ENCODE measurements around the gene SARNP.

The SARNP gene

DNA sequence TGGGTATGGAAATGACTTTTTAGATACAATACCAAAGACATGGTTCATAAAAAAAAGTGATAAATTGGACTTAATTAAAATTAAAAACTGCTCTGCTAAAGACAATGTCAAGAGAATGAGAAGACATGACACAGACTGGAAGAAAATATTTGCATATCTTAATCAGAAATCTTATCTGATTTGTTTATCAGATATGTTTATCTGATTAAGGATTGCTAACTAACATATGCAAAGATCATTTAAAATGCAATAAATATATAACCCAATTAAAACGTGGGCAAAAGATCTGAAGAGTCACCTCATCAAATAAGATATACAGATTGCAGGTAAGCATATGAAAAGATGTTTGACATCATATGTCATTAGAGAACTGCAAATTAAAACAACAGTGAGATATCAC is 35.2 kb upstream of the SARNP start:
- no peak for TF ChIP-seq CTCF (IDR thresholded peaks at IDR 0.05; ENCODE audit: borderline replicate concordance, control extremely low read depth, extremely low read depth, insufficient read depth, missing control alignments)
- no peak for DNase-seq (ENCODE audit: low spot score)
- in situ Hi-C loops (cut with MboI; ENCODE audit: low sequenced_read_pairs, unreplicated experiment): no loop called here

GRCh38 chr12:55850893-55851292 is 33.4 kb upstream of the SARNP start:
- no peak for DNase-seq (ENCODE audit: low spot score)
- no peak for TF ChIP-seq CTCF (IDR thresholded peaks at IDR 0.05; ENCODE audit: borderline replicate concordance, control extremely low read depth, extremely low read depth, insufficient read depth, missing control alignments)
- in situ Hi-C loops (cut with MboI; ENCODE audit: low sequenced_read_pairs, unreplicated experiment): no loop called here

- TF ChIP-seq CTCF (IDR thresholded peaks at IDR 0.05; ENCODE audit: borderline replicate concordance, control extremely low read depth, extremely low read depth, insufficient read depth, missing control alignments): no peak
- in situ Hi-C loops (cut with MboI; ENCODE audit: low sequenced_read_pairs, unreplicated experiment): no loop called here
Measured at GRCh38 chr12:55850401-55850800, 32.9 kb upstream of the SARNP start.

GRCh38 chr12:55849616-55850343 is 32.3 kb upstream of the SARNP start:
- DNase-seq (ENCODE audit: low spot score): no peak
- in situ Hi-C loops (cut with MboI; ENCODE audit: low sequenced_read_pairs, unreplicated experiment): no loop called here
- no peak for TF ChIP-seq CTCF (IDR thresholded peaks at IDR 0.05; ENCODE audit: borderline replicate concordance, control extremely low read depth, extremely low read depth, insufficient read depth, missing control alignments)

More at GRCh38 chr12:55850401-55850800, 32.9 kb upstream of the SARNP start:
- DNase-seq (ENCODE audit: low spot score): no peak

DNA sequence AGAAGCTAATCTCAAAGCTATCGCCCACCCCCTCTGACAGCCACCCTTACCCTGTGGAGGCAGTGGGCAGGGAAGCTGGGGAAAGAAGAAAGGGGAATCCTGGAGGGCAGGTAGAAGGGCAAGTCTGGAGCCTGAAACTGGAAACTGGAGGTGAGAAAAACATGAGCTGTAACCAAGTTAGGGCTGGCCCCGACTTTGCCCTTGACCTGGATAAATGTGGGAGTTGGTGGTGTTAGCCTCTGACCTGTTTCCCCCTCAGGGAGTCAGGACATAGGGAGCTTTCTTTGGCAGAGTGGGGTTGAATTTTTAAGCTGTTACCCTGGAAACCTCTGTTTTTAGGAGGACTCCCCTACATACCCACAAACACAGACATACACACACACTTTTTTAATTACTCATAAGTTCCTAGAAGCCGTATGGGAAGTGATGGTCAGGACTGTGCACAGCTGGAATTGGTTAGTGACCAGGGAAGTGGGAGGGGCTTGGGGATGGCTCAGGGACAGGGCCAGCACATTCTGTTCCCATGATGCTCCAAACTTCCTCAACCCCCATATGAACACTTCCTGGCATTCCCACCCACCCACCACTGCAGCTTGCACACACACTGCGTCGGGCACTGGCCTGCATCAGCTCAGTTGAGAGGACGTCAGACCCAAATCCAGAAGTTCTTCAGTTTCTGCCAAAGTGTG is 30.2 kb upstream of the SARNP start:
- no peak for TF ChIP-seq CTCF (IDR thresholded peaks at IDR 0.05; ENCODE audit: borderline replicate concordance, control extremely low read depth, extremely low read depth, insufficient read depth, missing control alignments)
- no peak for DNase-seq (ENCODE audit: low spot score)
- in situ Hi-C loops (cut with MboI; ENCODE audit: low sequenced_read_pairs, unreplicated experiment): no loop called here

DNA sequence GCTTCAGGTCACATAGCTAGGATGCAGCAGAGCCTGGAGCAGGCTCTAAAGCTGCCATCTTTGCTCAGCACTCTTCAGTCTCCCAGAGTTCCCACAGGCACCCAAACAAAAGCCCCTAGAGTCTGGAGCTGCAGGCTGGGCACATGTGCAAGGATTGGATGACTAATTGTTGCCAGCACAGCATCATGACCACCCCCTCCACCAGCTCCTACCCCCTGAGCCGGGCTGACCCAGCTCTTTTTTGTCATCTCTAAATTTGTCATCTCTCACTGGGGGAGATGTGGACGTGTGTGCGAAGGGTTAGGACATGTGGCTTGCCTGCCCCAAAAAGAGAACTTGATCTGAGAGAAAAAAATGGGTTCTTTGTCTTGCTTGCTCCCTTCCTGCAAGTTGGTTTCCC is 29.5 kb upstream of the SARNP start:
- no peak for TF ChIP-seq CTCF (IDR thresholded peaks at IDR 0.05; ENCODE audit: borderline replicate concordance, control extremely low read depth, extremely low read depth, insufficient read depth, missing control alignments)
- no peak for DNase-seq (ENCODE audit: low spot score)
- in situ Hi-C loops (cut with MboI; ENCODE audit: low sequenced_read_pairs, unreplicated experiment): no loop called here

Measured in GM13976 (cell line).